SU-DHL-6 (cell line): Measurements from ENCODE around the gene CLEC2D.
"Not testable (repeated sequence)": the region's sequence is repeated elsewhere in the genome, so short reads cannot be mapped to it uniquely, and the experiment has no call there.

Source experiments
- H2AFZ ChIP-seq: fragments of 200-600 bp; sonication (generic); 2 replicates; pipeline ENCODE4 v1.6.1; 2014; ENCODE audit warnings: low read depth, mild to moderate bottlenecking, moderate library complexity, mixed read lengths, antibody characterized with exemption, low read length; ENCODE audit not compliant: severe bottlenecking
- H3F3A ChIP-seq: fragments of 200-600 bp; shearing (Covaris generic); 2 replicates; pipeline ENCODE4 v1.6.0; 2016; ENCODE audit warnings: antibody characterized with exemption, mild to moderate bottlenecking; ENCODE audit not compliant: insufficient read depth
- H3K27ac ChIP-seq: fragments of 200-600 bp; sonication (generic); 2 replicates; pipeline ENCODE4 v1.5.1; 2016; ENCODE audit warnings: low read depth, mild to moderate bottlenecking, low read length, moderate library complexity, mixed read lengths
- H3K27me3 ChIP-seq: fragments of 200-600 bp; sonication (generic), shearing (Covaris generic); 2 replicates; pipeline ENCODE4 v1.6.0; 2014; ENCODE audit warnings: mild to moderate bottlenecking, low read length
- H3K36me3 ChIP-seq: fragments of 200-600 bp; sonication (generic); 2 replicates; pipeline ENCODE4 v1.6.1; 2014; ENCODE audit warnings: mild to moderate bottlenecking, low read length, mixed read lengths
- H3K4me2 ChIP-seq: fragments of 300-600, 200-600 bp; shearing (Covaris generic), sonication (generic); 2 replicates; pipeline ENCODE4 v1.6.0; 2014; ENCODE audit warnings: low read length, low read depth, mild to moderate bottlenecking; ENCODE audit not compliant: poor library complexity, severe bottlenecking
- H3K4me3 ChIP-seq: fragments of 200-600 bp; sonication (generic); 2 replicates; pipeline ENCODE4 v1.5.1; 2014; ENCODE audit warnings: antibody characterized with exemption, low read length, mild to moderate bottlenecking, mixed read lengths; ENCODE audit not compliant: insufficient read depth, poor library complexity, severe bottlenecking
- H3K79me2 ChIP-seq: fragments of 200-600 bp; sonication (generic); 2 replicates; pipeline ENCODE4 v1.6.1; 2014; ENCODE audit warnings: mild to moderate bottlenecking, low read length, moderate library complexity; ENCODE audit not compliant: insufficient read depth
- H3K9ac ChIP-seq: fragments of 200-600 bp; sonication (generic); 2 replicates; pipeline ENCODE4 v1.7.0; 2014; ENCODE audit warnings: mild to moderate bottlenecking, low read length
- H3K9me2 ChIP-seq: fragments of 200-600 bp; sonication (generic); replicated peaks from 2 replicates; pipeline ENCODE4 v1.6.1; 2014; ENCODE audit warnings: low read length; ENCODE audit not compliant: insufficient read depth
- H3K9me3 ChIP-seq: fragments of 200-600 bp; sonication (generic); 2 replicates; pipeline ENCODE4 v1.6.1; 2014; ENCODE audit warnings: low read length, mixed read lengths; ENCODE audit not compliant: insufficient read depth
- H4K20me1 ChIP-seq: fragments of 200-600 bp; sonication (generic); 2 replicates; pipeline ENCODE4 v1.6.1; 2014; ENCODE audit warnings: low read depth, mild to moderate bottlenecking, antibody characterized with exemption, low read length, moderate library complexity, mixed read lengths
- CTCF ChIP-seq: fragments of 200-600 bp; sonication (generic); IDR thresholded peaks from one replicate; pipeline ENCODE4 v1.5.1; 2017; ENCODE audit warnings: antibody characterized with exemption, mild to moderate bottlenecking, low read length, moderate library complexity; ENCODE audit not compliant: insufficient read depth, poor library complexity, severe bottlenecking
- EZH2phosphoT487 ChIP-seq: fragments of 200-600 bp; sonication (generic), shearing (Covaris generic); conservative IDR thresholded peaks from 2 replicates; pipeline ENCODE4 v1.6.1; 2018; ENCODE audit warnings: mild to moderate bottlenecking, antibody characterized with exemption, low read length, moderate library complexity, mixed read lengths

CLEC2D gene

GRCh38 chr12:9642606-9643265, 26.8 kb upstream of the CLEC2D start:
- Histone ChIP-seq H3F3A (peaks cover 17% of the 10 kb centered on the region), H3K4me2 (no peak overlapping the region), H2AFZ (no peak overlapping the region), H3K4me3 (no peak overlapping the region), H3K27me3 (no peaks in the 10 kb centered on the region), H4K20me1 (no peaks in the 10 kb centered on the region), H3K36me3 (no peaks in the 10 kb centered on the region), H3K9me3 (no peaks in the 10 kb centered on the region; the same call in 1 of the 2 replicates), H3K79me2 (no peaks in the 10 kb centered on the region), H3K9ac (no peak overlapping the region), H3K27ac (no peak overlapping the region), H3K9me2 (no peaks in the 10 kb centered on the region)
- TF ChIP-seq EZH2phosphoT487 (no peak), CTCF (no peak)

GRCh38 chr12:9643266-9643660, 26.2 kb upstream of the CLEC2D start:
- no peak overlapping the region for H2AFZ ChIP-seq
- no peaks in the 10 kb centered on the region for H3K79me2 ChIP-seq
- no peak overlapping the region for H3K4me2 ChIP-seq
- TF ChIP-seq CTCF (no peak), EZH2phosphoT487 (no peak)
- peaks cover 17% of the 10 kb centered on the region for H3F3A ChIP-seq
- H4K20me1 ChIP-seq: no peaks in the 10 kb centered on the region
- H3K9me2 ChIP-seq: no peaks in the 10 kb centered on the region
- H3K36me3 ChIP-seq: no peaks in the 10 kb centered on the region
- H3K9me3 ChIP-seq: no peaks in the 10 kb centered on the region; the same call in 1 of the 2 replicates
- H3K27me3 ChIP-seq: no peaks in the 10 kb centered on the region
- H3K27ac ChIP-seq: no peak overlapping the region
- no peak overlapping the region for H3K9ac ChIP-seq
- H3K4me3 ChIP-seq: no peak overlapping the region

DNA sequence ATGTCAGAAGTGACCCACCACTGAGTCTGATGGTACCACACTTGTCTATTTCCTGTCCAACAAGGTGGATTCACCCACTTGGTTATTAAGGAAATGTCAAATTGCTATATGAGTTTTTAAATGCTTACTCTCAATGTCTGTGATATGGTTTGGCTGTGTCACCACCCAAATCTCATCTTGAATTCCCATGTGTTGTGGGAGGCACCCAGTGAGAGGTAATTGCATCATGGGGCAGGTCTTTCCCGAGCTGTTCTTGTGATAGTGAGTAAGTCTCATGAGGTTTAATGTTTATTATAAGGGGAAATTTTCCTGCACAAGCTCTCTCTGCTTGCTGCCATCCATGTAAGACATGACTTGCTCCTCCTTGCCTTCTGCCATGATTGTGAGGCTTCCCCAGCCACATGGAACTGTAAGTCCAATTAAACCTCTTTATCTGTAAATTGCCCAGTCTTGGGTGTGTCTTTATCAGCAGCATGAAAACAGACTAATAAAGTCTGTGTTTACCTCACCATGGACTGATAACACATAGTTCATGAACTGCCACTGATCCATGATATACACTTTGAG, 24.4 kb upstream of the CLEC2D start:
- not testable (repeated sequence) for H4K20me1 ChIP-seq, H3K27me3 ChIP-seq, H3K27ac ChIP-seq, H3K4me3 ChIP-seq, H3K79me2 ChIP-seq, H2AFZ ChIP-seq, H3K9ac ChIP-seq, H3K4me2 ChIP-seq, H3K36me3 ChIP-seq, H3K9me3 ChIP-seq, H3K9me2 ChIP-seq
- peaks cover 35% of the 10 kb centered on the region for H3F3A ChIP-seq
